T-helper 1 cell treated with Interleukin-12 subunit alpha and Interleukin-12 subunit beta and Interleukin-4 antibody, amounts not matched to agents 30 μg/mL and 1 μg/mL, for 36 hours (primary cell): Measurements from ENCODE around the gene TMPO.
"Not testable (repeated sequence)": the region's sequence is repeated elsewhere in the genome, so short reads cannot be mapped to it uniquely, and the experiment has no call there.

Source experiments
- H3K27ac Mint-ChIP-seq: one replicate; pipeline ENCODE4 v1.8.0; 2021; ENCODE audit warnings: mild to moderate bottlenecking, mixed read lengths
- H3K27me3 Mint-ChIP-seq: one replicate; pipeline ENCODE4 v1.8.0; 2021; ENCODE audit warnings: low read depth, mixed read lengths
- H3K36me3 Mint-ChIP-seq: one replicate; pipeline ENCODE4 v1.8.0; 2021; ENCODE audit warnings: low read depth, mixed read lengths
- H3K4me1 Mint-ChIP-seq: one replicate; pipeline ENCODE4 v1.8.0; 2021; ENCODE audit warnings: low read depth, mixed read lengths
- H3K4me3 Mint-ChIP-seq: one replicate; pipeline ENCODE4 v1.8.0; 2021; ENCODE audit warnings: mild to moderate bottlenecking, moderate library complexity, mixed read lengths
- H3K9me3 Mint-ChIP-seq: one replicate; pipeline ENCODE4 v1.8.0; 2021; ENCODE audit warnings: mixed read lengths

The TMPO gene

GRCh38 chr12:98532687-98533304 is 17.4 kb downstream of the TMPO start:
- H3K9me3 Mint-ChIP-seq = no peaks in the 10 kb centered on the region
- H3K4me1 Mint-ChIP-seq = peaks cover 17% of the 10 kb centered on the region
- H3K36me3 Mint-ChIP-seq = peaks cover 42% of the 10 kb centered on the region
- no peak overlapping the region for H3K27ac Mint-ChIP-seq
- no peak overlapping the region for H3K4me3 Mint-ChIP-seq
- no peaks in the 10 kb centered on the region for H3K27me3 Mint-ChIP-seq

GRCh38 chr12:98533723-98534251 is 18.4 kb downstream of the TMPO start:
- Mint-ChIP-seq H3K36me3 (peaks cover 40% of the 10 kb centered on the region), H3K27ac (no peak overlapping the region), H3K9me3 (no peaks in the 10 kb centered on the region), H3K4me1 (peaks cover 16% of the 10 kb centered on the region), H3K27me3 (no peaks in the 10 kb centered on the region), H3K4me3 (no peak overlapping the region)

- no peak overlapping the region for H3K4me3 Mint-ChIP-seq
- peaks cover 49% of the 10 kb centered on the region for H3K36me3 Mint-ChIP-seq
- H3K27ac Mint-ChIP-seq = peak overlapping the region; percentile 36
- H3K27me3 Mint-ChIP-seq = no peaks in the 10 kb centered on the region
- no peaks in the 10 kb centered on the region for H3K9me3 Mint-ChIP-seq
- peaks cover 15% of the 10 kb centered on the region for H3K4me1 Mint-ChIP-seq
Measured at GRCh38 chr12:98538031-98538430, 22.6 kb downstream of the TMPO start.

DNA sequence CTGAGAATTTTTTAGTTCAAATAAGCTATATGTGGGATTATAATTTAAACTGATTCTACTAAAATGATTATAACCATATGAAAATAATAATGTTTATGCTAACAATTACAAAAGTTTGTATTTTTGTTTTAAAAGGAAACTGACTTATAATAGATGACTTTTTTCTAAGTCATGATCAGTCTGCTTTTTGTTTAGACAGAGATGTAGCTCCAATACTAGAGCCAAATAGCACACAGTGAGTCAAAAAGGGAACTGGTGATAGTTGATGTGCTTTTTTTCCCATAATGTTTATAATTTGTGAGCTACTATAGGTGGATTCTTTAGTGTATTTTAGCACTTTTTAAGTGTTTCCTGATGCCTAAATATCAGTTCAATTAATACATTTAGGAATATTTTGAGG is 28.3 kb downstream of the TMPO start:
- no peaks in the 10 kb centered on the region for H3K9me3 Mint-ChIP-seq
- peaks cover 14% of the 10 kb centered on the region for H3K4me1 Mint-ChIP-seq
- H3K27me3 Mint-ChIP-seq = no peaks in the 10 kb centered on the region
- no peak overlapping the region for H3K27ac Mint-ChIP-seq
- H3K4me3 Mint-ChIP-seq = no peak overlapping the region
- peaks cover 40% of the 10 kb centered on the region for H3K36me3 Mint-ChIP-seq

DNA sequence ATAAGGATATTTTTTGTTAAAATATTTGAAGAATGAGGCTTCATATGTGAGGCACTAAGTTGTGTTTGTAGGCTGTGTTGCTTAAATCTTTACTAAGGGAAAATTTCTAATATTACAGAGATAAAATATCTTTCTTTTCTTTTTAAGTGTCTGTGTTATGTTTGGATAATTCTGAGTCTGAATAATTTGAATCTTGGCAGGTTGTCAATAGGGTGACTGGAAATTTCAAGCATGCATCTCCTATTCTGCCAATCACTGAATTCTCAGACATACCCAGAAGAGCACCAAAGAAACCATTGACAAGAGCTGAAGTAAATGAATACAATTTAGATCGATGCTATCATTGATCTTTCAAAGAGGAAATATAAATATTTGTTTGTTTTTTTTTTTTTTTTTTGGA is 29.4 kb downstream of the TMPO start:
- Mint-ChIP-seq H3K9me3 (no peaks in the 10 kb centered on the region), H3K4me3 (no peak overlapping the region), H3K36me3 (peaks cover 42% of the 10 kb centered on the region), H3K27ac (no peak overlapping the region), H3K27me3 (no peaks in the 10 kb centered on the region), H3K4me1 (peaks cover 14% of the 10 kb centered on the region)

DNA sequence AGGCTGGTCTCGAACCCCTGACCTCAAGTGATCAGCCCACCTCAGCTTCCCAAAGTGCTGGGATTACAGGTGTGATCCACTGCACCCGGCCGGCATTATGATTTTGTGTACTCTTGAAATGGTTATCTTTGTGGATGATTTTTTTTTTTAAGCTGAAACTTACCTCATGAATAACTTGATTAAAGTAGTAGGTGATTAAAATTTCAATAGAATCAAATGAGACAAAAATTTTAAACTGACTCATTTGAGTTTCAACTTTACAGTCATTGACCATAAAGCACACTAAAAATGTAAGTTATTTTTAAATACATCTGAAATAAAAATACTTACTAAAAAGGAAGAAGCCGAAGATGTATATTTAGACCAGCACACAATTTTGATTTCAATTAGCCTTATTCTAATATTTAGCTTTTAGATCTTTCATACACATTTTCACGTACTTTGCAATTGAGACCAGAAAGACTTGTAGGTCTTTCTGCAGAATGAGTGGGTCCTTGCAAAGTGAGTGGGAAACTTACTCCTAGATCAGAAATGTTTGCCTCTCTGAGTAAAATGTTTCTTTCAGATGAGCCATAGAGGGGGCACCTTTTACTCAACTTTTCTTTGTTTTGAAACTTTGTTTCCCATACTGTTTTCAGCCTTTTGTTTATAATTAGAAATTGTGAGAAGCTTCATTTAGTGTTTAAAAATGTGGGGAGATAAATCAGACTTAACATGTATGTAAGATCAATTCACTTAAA is 34.2 kb downstream of the TMPO start:
- Mint-ChIP-seq H3K36me3 (peaks cover 35% of the 10 kb centered on the region), H3K4me3 (no peak overlapping the region), H3K4me1 (peaks cover 2% of the 10 kb centered on the region), H3K27ac (no peak overlapping the region), H3K9me3 (no peaks in the 10 kb centered on the region), H3K27me3 (no peaks in the 10 kb centered on the region)

- H3K4me3 Mint-ChIP-seq = no peak overlapping the region
- peaks cover 2% of the 10 kb centered on the region for H3K4me1 Mint-ChIP-seq
- H3K36me3 Mint-ChIP-seq = peaks cover 29% of the 10 kb centered on the region
- H3K27me3 Mint-ChIP-seq = no peaks in the 10 kb centered on the region
- H3K27ac Mint-ChIP-seq = no peak overlapping the region
- H3K9me3 Mint-ChIP-seq = no peaks in the 10 kb centered on the region
Measured at GRCh38 chr12:98551787-98552186, 36.4 kb downstream of the TMPO start.

GRCh38 chr12:98558097-98558496 is 42.7 kb downstream of the TMPO start:
- not testable (repeated sequence) for H3K36me3 Mint-ChIP-seq, H3K4me1 Mint-ChIP-seq, H3K4me3 Mint-ChIP-seq, H3K27ac Mint-ChIP-seq, H3K27me3 Mint-ChIP-seq, H3K9me3 Mint-ChIP-seq

- Mint-ChIP-seq H3K4me3 (no peak overlapping the region), H3K36me3 (no peaks in the 10 kb centered on the region), H3K27me3 (no peaks in the 10 kb centered on the region), H3K27ac (no peak overlapping the region), H3K9me3 (no peaks in the 10 kb centered on the region), H3K4me1 (no peaks in the 10 kb centered on the region)
Measured at GRCh38 chr12:98559666-98560065, 44.3 kb downstream of the TMPO start.

GRCh38 chr12:98561846-98562245 is 46.5 kb downstream of the TMPO start:
- Mint-ChIP-seq H3K9me3 (no peaks in the 10 kb centered on the region), H3K36me3 (no peaks in the 10 kb centered on the region), H3K27me3 (no peaks in the 10 kb centered on the region), H3K4me3 (no peak overlapping the region), H3K27ac (no peak overlapping the region), H3K4me1 (peaks cover 5% of the 10 kb centered on the region)

GRCh38 chr12:98572010-98572409 is 56.6 kb downstream of the TMPO start:
- no peaks in the 10 kb centered on the region for H3K36me3 Mint-ChIP-seq
- no peak overlapping the region for H3K27ac Mint-ChIP-seq

GRCh38 chr12:98574110-98574509 is 58.7 kb downstream of the TMPO start:
- Mint-ChIP-seq H3K36me3 (no peaks in the 10 kb centered on the region), H3K4me3 (no peak overlapping the region), H3K27me3 (no peaks in the 10 kb centered on the region), H3K9me3 (peaks cover 3% of the 10 kb centered on the region), H3K4me1 (no peaks in the 10 kb centered on the region), H3K27ac (no peak overlapping the region)

More at GRCh38 chr12:98572010-98572409, 56.6 kb downstream of the TMPO start:
- Mint-ChIP-seq H3K4me1 (no peaks in the 10 kb centered on the region), H3K27me3 (no peaks in the 10 kb centered on the region), H3K9me3 (peaks cover 3% of the 10 kb centered on the region), H3K4me3 (no peak overlapping the region)

GRCh38 chr12:98575013-98575412 is 59.6 kb downstream of the TMPO start:
- peaks cover 4% of the 10 kb centered on the region for H3K27me3 Mint-ChIP-seq
- peaks cover 3% of the 10 kb centered on the region for H3K9me3 Mint-ChIP-seq
- no peak overlapping the region for H3K27ac Mint-ChIP-seq
- no peaks in the 10 kb centered on the region for H3K36me3 Mint-ChIP-seq
- H3K4me1 Mint-ChIP-seq = no peaks in the 10 kb centered on the region
- H3K4me3 Mint-ChIP-seq = no peak overlapping the region

GRCh38 chr12:98576795-98577194 is 61.4 kb downstream of the TMPO start:
- not testable (repeated sequence) for H3K36me3 Mint-ChIP-seq, H3K27me3 Mint-ChIP-seq, H3K4me3 Mint-ChIP-seq, H3K4me1 Mint-ChIP-seq, H3K27ac Mint-ChIP-seq, H3K9me3 Mint-ChIP-seq

DNA sequence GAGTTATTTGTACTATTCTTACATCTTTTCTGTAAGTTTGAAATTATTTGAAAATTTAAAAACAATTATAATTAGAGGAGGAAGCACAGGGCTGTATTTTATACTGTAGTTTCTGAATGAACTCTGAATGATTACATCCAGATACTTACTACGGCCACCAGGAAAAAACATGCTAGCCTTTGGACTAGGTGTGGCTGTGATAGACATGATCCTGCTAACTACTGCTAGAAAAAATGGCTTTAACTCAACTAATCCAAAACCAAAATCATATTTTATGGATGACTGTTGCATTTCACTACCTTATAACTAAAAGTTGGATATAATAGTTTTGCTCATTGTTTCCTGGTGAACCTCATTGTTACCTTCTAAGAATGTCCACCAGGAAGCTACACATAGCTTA is 63.0 kb downstream of the TMPO start:
- Mint-ChIP-seq H3K9me3 (peaks cover 3% of the 10 kb centered on the region), H3K4me1 (no peaks in the 10 kb centered on the region), H3K4me3 (no peak overlapping the region), H3K27me3 (peaks cover 14% of the 10 kb centered on the region), H3K27ac (no peak overlapping the region), H3K36me3 (no peaks in the 10 kb centered on the region)
